Left lung (tissue), 10 donors: ENCODE data around the gene ADGRG7. TPM values are rescaled to one million over a fixed set of nuclear protein-coding genes. Genes with fewer than 3 reads are reported as not detected.
"Not testable (repeated sequence)": the region's sequence is repeated elsewhere in the genome, so short reads cannot be mapped to it uniquely, and the experiment has no call there.

ENCODE experiments used
- ATAC-seq: fragments of 200-7000 bp; cut with Tn5 transposase; one replicate; pipeline ENCODE4 v1.9.1; 2020; ENCODE audit warnings: moderate library complexity
- DNase-seq, 4 donors: peaks; one replicate each; pipeline ENCODE4 v3.0.0-alpha.2; 2013 to 2020
- H3K27ac ChIP-seq, 2 donors: fragments of 200-600 bp; sonication (generic) in 1 of 2; one replicate each; pipeline versions ENCODE4 v1.5.0 to v1.8.0; 2020 to 2021
- H3K27me3 ChIP-seq, 2 donors: fragments of 200-600 bp; sonication (generic) in 1 of 2; one replicate each; pipeline versions ENCODE4 v1.5.0 to v1.8.0; 2020 to 2021
- H3K36me3 ChIP-seq, 2 donors: fragments of 200-600 bp; sonication (generic) in 1 of 2; one replicate each; pipeline versions ENCODE4 v1.5.0 to v1.8.0; 2020 to 2021
- H3K4me1 ChIP-seq, 2 donors: fragments of 200-600 bp; one replicate each; pipeline ENCODE4 v1.8.0; 2021
- H3K4me3 ChIP-seq, 2 donors: fragments of 200-600 bp; sonication (generic) in 1 of 2; one replicate each; pipeline versions ENCODE4 v1.5.0 to v1.8.0; 2020 to 2021; ENCODE audit warnings: mild to moderate bottlenecking in 1 of 2
- H3K9me3 ChIP-seq, 2 donors: fragments of 200-600 bp; sonication (generic) in 1 of 2; one replicate each; pipeline versions ENCODE4 v1.5.0 to v1.8.0; 2020 to 2021
- CTCF ChIP-seq, 2 donors: fragments of 200-600 bp; sonication (generic) in 1 of 2; IDR thresholded peaks; one replicate each; pipeline versions ENCODE4 v1.5.0 to v1.8.0; 2021; ENCODE audit warnings: antibody characterized with exemption in 2 of 2
- intact Hi-C, 2 donors: fragments of 100-400 bp; cut with DNase I; formaldehyde crosslinking; loops; one replicate each; pipeline versions ENCODE4 v1.11.2 to v1.14.2; 2022
- polyA plus RNA-seq, 6 donors: library from polyadenylated mRNA; unstranded; fragments of 120-200 nt; gene quantifications; one replicate each; pipeline ENCODE4 v1.2.1, GENCODE V29; 2013; ENCODE audit not compliant: insufficient read length in 6 of 6
- total RNA-seq, 2 donors: library from RNA; stranded (reverse); fragmentation: NEBNext Ultra II Directional; extraction: Animal tissue kit (Norgen Biotek cat#: 25700); gene quantifications; one replicate each; pipeline ENCODE4 v1.2.1, GENCODE V29; 2021
- donor health status: DM: no; HTN: yes; CAD: no.
- donor health status: DM: no; HTN: no; CAD: no.

Gene ADGRG7
- total and polyA plus RNA-seq, 8 donors, result not detected

GRCh38 chr3:100578646-100579045 lies 30.8 kb upstream of the ADGRG7 start:
- no peak overlapping the region for H3K4me3 ChIP-seq

GRCh38 chr3:100580147-100580546 lies 29.3 kb upstream of the ADGRG7 start:
- intact Hi-C loops, result no loop called here
- DNase-seq, result no peak
- TF ChIP-seq CTCF (IDR thresholded peaks at IDR 0.05), result no peak
- no peaks in the 10 kb centered on the region for H3K27me3 ChIP-seq
- no peaks in the 10 kb centered on the region for H3K36me3 ChIP-seq
- no peak overlapping the region for H3K4me3 ChIP-seq
- no peaks in the 10 kb centered on the region for H3K9me3 ChIP-seq
- ATAC-seq, result no peak
- no peak overlapping the region for H3K27ac ChIP-seq
- no peaks in the 10 kb centered on the region for H3K4me1 ChIP-seq

More at GRCh38 chr3:100578646-100579045, 30.8 kb upstream of the ADGRG7 start:
- DNase-seq, result no peak
- ATAC-seq, result no peak
- H3K4me1 ChIP-seq, result no peaks in the 10 kb centered on the region
- H3K27me3 ChIP-seq, result no peaks in the 10 kb centered on the region
- no peak for TF ChIP-seq CTCF (IDR thresholded peaks at IDR 0.05)
- H3K27ac ChIP-seq, result no peak overlapping the region
- intact Hi-C loops, result no loop called here
- H3K9me3 ChIP-seq, result no peaks in the 10 kb centered on the region
- no peaks in the 10 kb centered on the region for H3K36me3 ChIP-seq

- ATAC-seq, result no peak
- H3K4me3 ChIP-seq, result no peak overlapping the region
- DNase-seq, result no peak
- no peaks in the 10 kb centered on the region for H3K36me3 ChIP-seq
- no peaks in the 10 kb centered on the region for H3K9me3 ChIP-seq
- intact Hi-C loops, result no loop called here
- no peak for TF ChIP-seq CTCF (IDR thresholded peaks at IDR 0.05)
- no peaks in the 10 kb centered on the region for H3K4me1 ChIP-seq
- H3K27ac ChIP-seq, result no peak overlapping the region
- H3K27me3 ChIP-seq, result no peaks in the 10 kb centered on the region
Observed at GRCh38 chr3:100581650-100582049, 27.8 kb upstream of the ADGRG7 start.

GRCh38 chr3:100582157-100582556 lies 27.2 kb upstream of the ADGRG7 start:
- not testable (repeated sequence) for H3K27ac ChIP-seq

GRCh38 chr3:100584101-100584660 lies 25.2 kb upstream of the ADGRG7 start:
- Histone ChIP-seq H3K27ac (no peak overlapping the region), H3K27me3 (no peaks in the 10 kb centered on the region), H3K9me3 (no peaks in the 10 kb centered on the region), H3K36me3 (no peaks in the 10 kb centered on the region), H3K4me1 (no peaks in the 10 kb centered on the region), H3K4me3 (no peak overlapping the region)
- intact Hi-C loops, result no loop called here
- ATAC-seq, result no peak
- TF ChIP-seq CTCF (IDR thresholded peaks at IDR 0.05), result no peak
- no peak for DNase-seq

More at GRCh38 chr3:100582157-100582556, 27.2 kb upstream of the ADGRG7 start:
- ATAC-seq, H3K27me3 ChIP-seq, H3K36me3 ChIP-seq, DNase-seq, H3K4me1 ChIP-seq, intact Hi-C loops, H3K4me3 ChIP-seq, H3K9me3 ChIP-seq: not testable (repeated sequence)

- Histone ChIP-seq H3K27me3 (no peaks in the 10 kb centered on the region), H3K4me3 (no peak overlapping the region), H3K4me1 (no peaks in the 10 kb centered on the region), H3K9me3 (no peaks in the 10 kb centered on the region), H3K36me3 (no peaks in the 10 kb centered on the region), H3K27ac (no peak overlapping the region)
- DNase-seq, result no peak
- no peak for TF ChIP-seq CTCF (IDR thresholded peaks at IDR 0.05)
- intact Hi-C loops, result no loop called here
- ATAC-seq, result no peak
Observed at GRCh38 chr3:100586832-100587231, 22.6 kb upstream of the ADGRG7 start.
